AG04450 (cell line): ENCODE measurements around the gene REV3L. TPM values are rescaled to one million over a fixed set of nuclear protein-coding genes. Genes with fewer than 3 reads are reported as not detected.
"Not testable (repeated sequence)": the region's sequence is repeated elsewhere in the genome, so short reads cannot be mapped to it uniquely, and the experiment has no call there.

ENCODE experiments used
- CTCF ChIA-PET: fragments of 300-600, 350-600 bp; formaldehyde crosslinking; extraction: SDS; loops from one replicate; lab custom pipeline; 2022; ENCODE audit warnings: antibody characterized with exemption, inconsistent platforms; lab: Charles Lee
- POLR2A ChIA-PET: fragments of 350-600 bp; formaldehyde crosslinking; extraction: SDS; loops from one replicate; lab custom pipeline; 2021; ENCODE audit warnings: antibody characterized with exemption, inconsistent platforms; lab: Yijun Ruan, JAX
- DNase-seq: peaks from one replicate; pipeline ENCODE4 v3.0.0-alpha.2; 2011; ENCODE audit warnings: low read depth, low spot score
- H3K27ac ChIP-seq: one replicate; pipeline ENCODE4 v1.5.1; 2012; ENCODE audit warnings: low read depth, low read length, control low read depth
- H3K27me3 ChIP-seq: one replicate; pipeline ENCODE4 v1.6.0; 2012; ENCODE audit warnings: low read length; ENCODE audit not compliant: control insufficient read depth, insufficient read depth
- H3K4me3 ChIP-seq: 2 replicates; pipeline ENCODE4 v1.5.1; 2011; ENCODE audit warnings: mild to moderate bottlenecking, low read depth, low read length, control low read depth
- H3K9me3 ChIP-seq: 2 replicates; pipeline ENCODE4 v1.5.1; 2012; ENCODE audit warnings: low read length; ENCODE audit not compliant: control insufficient read depth, insufficient read depth
- polyA plus RNA-seq: library from polyadenylated mRNA; depleted of rRNA; stranded (reverse); fragments of >200 nt; gene quantifications from 2 replicates; pipeline ENCODE4 v1.2.3, GENCODE V29; 2011
- TF ChIP-seq, protein P1 (sequence below): IDR thresholded peaks from 2 replicates; pipeline ENCODE4 v1.5.1; 2011; ENCODE audit warnings: low read depth, low read length, control low read depth, inconsistent platforms

REV3L gene
- polyA plus RNA-seq, 1 experiment: 38.4 TPM

DNA sequence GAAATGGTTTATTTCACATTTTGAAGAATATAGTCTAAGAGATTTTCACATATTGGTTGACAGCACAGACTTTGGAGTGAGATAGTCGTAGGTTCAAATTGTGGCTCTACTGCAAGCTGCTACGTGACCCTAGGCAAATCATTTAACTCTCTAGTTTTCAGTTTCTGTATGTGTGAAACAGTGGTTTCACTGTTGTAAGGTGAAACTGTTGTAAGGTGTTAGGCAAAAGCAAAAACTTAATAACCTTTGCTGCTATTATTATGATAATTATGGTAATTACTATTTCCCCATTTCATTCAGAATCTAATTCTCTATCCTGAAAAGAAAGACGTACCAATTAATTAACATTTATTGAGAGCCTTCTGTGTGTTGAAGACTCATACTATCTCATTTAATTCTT lies 144.2 kb downstream of the REV3L start:
- POLR2A ChIA-PET: no interaction called here
- TF ChIP-seq, protein P1, sequence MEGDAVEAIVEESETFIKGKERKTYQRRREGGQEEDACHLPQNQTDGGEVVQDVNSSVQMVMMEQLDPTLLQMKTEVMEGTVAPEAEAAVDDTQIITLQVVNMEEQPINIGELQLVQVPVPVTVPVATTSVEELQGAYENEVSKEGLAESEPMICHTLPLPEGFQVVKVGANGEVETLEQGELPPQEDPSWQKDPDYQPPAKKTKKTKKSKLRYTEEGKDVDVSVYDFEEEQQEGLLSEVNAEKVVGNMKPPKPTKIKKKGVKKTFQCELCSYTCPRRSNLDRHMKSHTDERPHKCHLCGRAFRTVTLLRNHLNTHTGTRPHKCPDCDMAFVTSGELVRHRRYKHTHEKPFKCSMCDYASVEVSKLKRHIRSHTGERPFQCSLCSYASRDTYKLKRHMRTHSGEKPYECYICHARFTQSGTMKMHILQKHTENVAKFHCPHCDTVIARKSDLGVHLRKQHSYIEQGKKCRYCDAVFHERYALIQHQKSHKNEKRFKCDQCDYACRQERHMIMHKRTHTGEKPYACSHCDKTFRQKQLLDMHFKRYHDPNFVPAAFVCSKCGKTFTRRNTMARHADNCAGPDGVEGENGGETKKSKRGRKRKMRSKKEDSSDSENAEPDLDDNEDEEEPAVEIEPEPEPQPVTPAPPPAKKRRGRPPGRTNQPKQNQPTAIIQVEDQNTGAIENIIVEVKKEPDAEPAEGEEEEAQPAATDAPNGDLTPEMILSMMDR: no peak

DNA sequence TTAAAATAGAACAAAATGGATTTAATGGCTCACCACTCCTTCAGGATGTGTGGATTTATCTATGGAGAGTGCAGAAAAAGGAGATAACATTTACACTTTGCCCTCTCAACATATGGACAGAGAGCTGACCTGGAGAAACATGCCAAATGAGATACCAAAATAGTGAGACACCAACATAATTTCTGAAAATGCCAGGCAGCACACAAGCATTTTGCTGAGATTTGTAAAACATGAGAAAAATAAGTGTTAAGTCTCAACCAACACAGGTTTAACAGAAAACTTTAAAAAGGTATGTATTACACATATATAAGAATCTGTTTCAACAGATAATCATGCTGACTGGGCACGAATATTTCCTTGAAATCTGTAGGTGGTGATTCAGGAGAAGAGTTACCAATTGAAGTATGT lies 145.2 kb downstream of the REV3L start:
- Histone ChIP-seq H3K27me3 (no peaks in the 10 kb centered on the region), H3K9me3 (no peaks in the 10 kb centered on the region), H3K27ac (no peak overlapping the region), H3K4me3 (no peak overlapping the region)
- CTCF ChIA-PET: no interaction called here
- POLR2A ChIA-PET: no interaction called here
- TF ChIP-seq, protein P1: no peak
- no peak for DNase-seq

More for the DNA sequence above, 144.2 kb downstream of the REV3L start:
- Histone ChIP-seq H3K9me3 (no peaks in the 10 kb centered on the region), H3K27ac (no peak overlapping the region), H3K4me3 (no peak overlapping the region), H3K27me3 (no peaks in the 10 kb centered on the region)
- CTCF ChIA-PET: no interaction called here
- DNase-seq: no peak

DNA sequence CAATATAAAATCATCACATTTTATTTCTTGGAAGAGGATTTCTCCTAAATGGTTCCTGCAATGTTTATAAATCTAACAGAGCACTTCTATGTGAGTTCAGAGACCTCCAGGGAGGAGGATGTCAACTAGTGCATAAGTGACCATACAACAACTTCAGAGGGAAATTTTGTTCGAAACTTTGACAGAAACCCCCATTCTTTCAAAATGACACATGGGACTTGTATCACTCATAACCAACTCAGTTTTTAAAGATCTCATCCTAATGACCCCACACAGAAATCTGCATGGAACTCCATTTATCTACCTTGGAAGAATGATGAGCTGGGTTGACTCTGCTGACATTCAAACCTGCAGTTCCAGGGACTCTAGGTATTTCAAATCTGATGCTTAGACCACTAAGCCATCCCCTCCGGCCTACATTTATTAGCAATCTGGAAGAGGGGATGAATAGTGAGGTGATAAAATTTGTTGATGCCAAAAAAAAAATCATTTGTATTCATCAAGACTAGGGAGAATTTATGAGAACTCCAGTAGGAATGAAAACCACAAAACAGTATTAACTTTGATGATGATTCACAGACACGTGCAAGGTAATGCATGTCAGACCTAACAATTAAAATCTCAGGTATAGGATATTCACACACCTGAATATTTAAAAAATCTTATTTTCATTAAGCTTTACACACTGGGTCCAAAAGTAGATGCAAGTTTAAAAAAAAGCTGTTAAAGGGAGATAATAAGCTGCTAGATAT lies 153.0 kb downstream of the REV3L start:
- no peak for DNase-seq
- H3K27me3 ChIP-seq: no peaks in the 10 kb centered on the region
- no peak overlapping the region for H3K27ac ChIP-seq
- H3K9me3 ChIP-seq: no peaks in the 10 kb centered on the region
- H3K4me3 ChIP-seq: no peak overlapping the region
- CTCF ChIA-PET: no interaction called here
- POLR2A ChIA-PET: no interaction called here
- TF ChIP-seq, protein P1: no peak

DNA sequence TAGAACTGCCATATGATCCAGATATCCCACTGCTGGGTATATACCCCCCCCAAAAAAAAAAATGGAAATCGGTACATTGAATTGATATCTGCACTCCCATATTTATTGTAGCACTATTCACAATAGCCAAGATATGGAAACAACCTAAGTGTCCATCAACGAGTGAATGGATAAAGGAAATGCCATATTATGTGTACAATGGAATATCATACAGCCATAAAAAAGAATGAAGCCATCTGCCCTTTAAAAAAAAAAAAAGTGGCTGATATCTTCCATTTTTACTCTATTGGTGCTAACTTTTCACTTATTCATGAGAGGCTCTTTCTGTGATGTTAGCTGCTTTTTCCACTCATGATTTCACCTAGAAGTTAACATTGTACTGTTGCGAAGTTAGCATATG lies 156.5 kb downstream of the REV3L start:
- no peak overlapping the region for H3K4me3 ChIP-seq
- no peak for DNase-seq
- no peaks in the 10 kb centered on the region for H3K27me3 ChIP-seq
- no peaks in the 10 kb centered on the region for H3K9me3 ChIP-seq
- POLR2A ChIA-PET: no interaction called here
- TF ChIP-seq, protein P1: no peak
- no peak overlapping the region for H3K27ac ChIP-seq
- CTCF ChIA-PET: no interaction called here

DNA sequence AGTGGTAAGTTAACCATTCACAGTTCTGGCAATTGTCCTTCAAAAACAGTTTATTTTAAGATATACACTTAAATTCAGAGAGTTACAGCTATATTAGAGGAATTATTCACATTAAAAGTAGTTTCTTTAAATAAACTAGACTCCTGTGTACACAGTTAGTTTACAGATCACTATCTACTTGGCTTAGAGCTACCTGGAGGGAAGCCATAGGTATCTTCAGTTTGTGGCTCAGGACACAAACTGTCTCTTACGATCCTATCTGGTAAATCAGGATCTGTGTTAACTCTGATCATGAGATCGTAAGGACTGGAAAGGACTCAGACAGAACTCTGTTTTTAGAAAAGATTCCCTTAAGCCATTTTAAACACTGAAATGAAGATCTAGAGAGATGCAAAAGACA lies 160.9 kb downstream of the REV3L start:
- Histone ChIP-seq H3K9me3 (no peaks in the 10 kb centered on the region), H3K27me3 (no peaks in the 10 kb centered on the region), H3K27ac (no peak overlapping the region), H3K4me3 (no peak overlapping the region)
- TF ChIP-seq, protein P1: no peak
- DNase-seq: no peak
- ChIA-PET CTCF (no interaction called here), POLR2A (no interaction called here)

DNA sequence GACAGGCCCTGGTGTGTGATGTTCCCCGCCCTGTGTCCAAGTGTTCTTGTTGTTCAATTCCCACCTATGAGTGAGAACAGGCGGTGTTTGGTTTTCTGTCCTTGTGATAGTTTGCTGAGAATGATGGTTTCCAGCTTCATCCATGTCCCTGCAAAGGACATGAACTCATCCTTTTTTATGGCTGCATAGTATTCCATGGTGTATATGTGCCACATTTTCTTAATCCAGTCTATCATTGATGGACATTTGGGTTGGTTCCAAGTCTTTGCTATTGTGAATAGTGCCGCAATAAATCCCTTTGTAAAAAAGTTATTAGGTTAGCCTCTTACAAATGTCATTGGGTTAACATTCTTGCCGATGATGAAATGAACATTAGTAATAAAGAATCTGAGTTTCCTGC lies 175.1 kb downstream of the REV3L start:
- H3K4me3 ChIP-seq, H3K27me3 ChIP-seq, POLR2A ChIA-PET, H3K9me3 ChIP-seq, DNase-seq, H3K27ac ChIP-seq: not testable (repeated sequence)
- CTCF ChIA-PET: interaction anchor here (1.1 kb wide), 1 partner anchor 49 kb away, joined by 4 read pairs; a partner anchor contains a TSS
